Progenitor cell of endocrine pancreas (in vitro differentiated cells): Measurements from ENCODE around the gene PTPRA. TPM values are rescaled to one million over a fixed set of nuclear protein-coding genes. Genes with fewer than 3 reads are reported as not detected.

Experiments used
- DNase-seq: peaks from one replicate; pipeline ENCODE4 v3.0.0; 2021; ENCODE audit warnings: low spot score; ENCODE audit not compliant: unreplicated experiment
- H3K27ac Mint-ChIP-seq: 2 replicates; pipeline ENCODE4 v1.8.0; 2021; ENCODE audit warnings: mild to moderate bottlenecking, moderate library complexity, mixed read lengths
- H3K27me3 Mint-ChIP-seq: 2 replicates; pipeline ENCODE4 v1.8.0; 2021; ENCODE audit warnings: mixed read lengths
- H3K36me3 Mint-ChIP-seq: 2 replicates; pipeline ENCODE4 v1.8.0; 2022; ENCODE audit warnings: mixed read lengths; ENCODE audit not compliant: insufficient read depth
- H3K4me1 Mint-ChIP-seq: 2 replicates; pipeline ENCODE4 v1.8.0; 2021; ENCODE audit warnings: low read depth, mixed read lengths
- H3K4me3 Mint-ChIP-seq: 2 replicates; pipeline ENCODE4 v1.8.0; 2021; ENCODE audit warnings: low read depth, mild to moderate bottlenecking, moderate library complexity, mixed read lengths
- H3K9me3 Mint-ChIP-seq: 2 replicates; pipeline ENCODE4 v1.8.0; 2021; ENCODE audit warnings: low read depth, mixed read lengths
- CTCF ChIP-seq: fragments of 200-600 bp; sonication (generic); IDR thresholded peaks from one replicate; pipeline ENCODE4 v1.5.0; 2021; ENCODE audit warnings: antibody characterized with exemption, mild to moderate bottlenecking; ENCODE audit not compliant: unreplicated experiment
- total RNA-seq: library from RNA; stranded (reverse); gene quantifications from 2 replicates; pipeline ENCODE4 v1.2.1, GENCODE V29; 2021

PTPRA gene
- total RNA-seq, 1 donor from 2014 or later: 73.2 TPM

- Mint-ChIP-seq H3K27ac (peak overlapping the region; percentile 56), H3K9me3 (no peaks in the 10 kb centered on the region), H3K4me1 (peaks cover 4% of the 10 kb centered on the region), H3K27me3 (peaks cover 29% of the 10 kb centered on the region), H3K36me3 (peaks cover 4% of the 10 kb centered on the region), H3K4me3 (no peak overlapping the region)
- DNase-seq: no peak
- no peak for TF ChIP-seq CTCF
Measured at GRCh38 chr20:2867081-2867864, 6.0 kb upstream of the PTPRA start.

- peaks cover 9% of the 10 kb centered on the region for H3K4me1 Mint-ChIP-seq
- no peak for DNase-seq
- no peak for TF ChIP-seq CTCF
- H3K4me3 Mint-ChIP-seq: no peak overlapping the region
- H3K27me3 Mint-ChIP-seq: peaks cover 38% of the 10 kb centered on the region
- no peaks in the 10 kb centered on the region for H3K9me3 Mint-ChIP-seq
- peaks cover 4% of the 10 kb centered on the region for H3K36me3 Mint-ChIP-seq
- no peak overlapping the region for H3K27ac Mint-ChIP-seq
Measured at GRCh38 chr20:2869381-2869780, 3.9 kb upstream of the PTPRA start.

GRCh38 chr20:2871111-2871465 lies 2.2 kb upstream of the PTPRA start:
- Mint-ChIP-seq H3K4me1 (peaks cover 18% of the 10 kb centered on the region), H3K27ac (no peak overlapping the region), H3K36me3 (no peaks in the 10 kb centered on the region), H3K27me3 (peaks cover 38% of the 10 kb centered on the region), H3K9me3 (no peaks in the 10 kb centered on the region), H3K4me3 (no peak overlapping the region)
- DNase-seq: no peak
- TF ChIP-seq CTCF: no peak

GRCh38 chr20:2871661-2872458 lies 1.4 kb upstream of the PTPRA start:
- no peaks in the 10 kb centered on the region for H3K9me3 Mint-ChIP-seq
- H3K27me3 Mint-ChIP-seq: peaks cover 38% of the 10 kb centered on the region
- peaks cover 2% of the 10 kb centered on the region for H3K36me3 Mint-ChIP-seq
- H3K27ac Mint-ChIP-seq: no peak overlapping the region
- no peak for TF ChIP-seq CTCF
- DNase-seq: no peak
- peaks cover 18% of the 10 kb centered on the region for H3K4me1 Mint-ChIP-seq
- H3K4me3 Mint-ChIP-seq: peak overlapping the region; percentile 81

GRCh38 chr20:2872459-2873009 lies 747 bp upstream of the PTPRA start:
- H3K27me3 Mint-ChIP-seq: peaks cover 38% of the 10 kb centered on the region
- peaks cover 18% of the 10 kb centered on the region for H3K4me1 Mint-ChIP-seq
- H3K27ac Mint-ChIP-seq: no peak overlapping the region
- H3K9me3 Mint-ChIP-seq: no peaks in the 10 kb centered on the region
- H3K4me3 Mint-ChIP-seq: peak overlapping the region; percentile 81
- peak; percentile 41 for DNase-seq
- TF ChIP-seq CTCF: peak; percentile 23
- peaks cover 3% of the 10 kb centered on the region for H3K36me3 Mint-ChIP-seq
